Gastroesophageal sphincter (tissue), 3 donors: ENCODE results near the gene RBM42.

Source experiments
- CTCF ChIP-seq, 4 experiments: fragments of 200-600 bp in 2 of 4; fragments of 450-650 bp in 2 of 4; sonication (generic) in 1 of 4; IDR thresholded peaks; one replicate each; pipeline ENCODE4 v1.5.1; 2017 to 2019; ENCODE audit warnings: antibody characterized with exemption in 4 of 4, mild to moderate bottlenecking in 2 of 4, moderate library complexity in 2 of 4
- EP300 ChIP-seq: sonication (generic); formaldehyde crosslinking; IDR thresholded peaks from one replicate; pipeline ENCODE4 v1.6.1; 2017; ENCODE audit warnings: antibody characterized with exemption, mild to moderate bottlenecking
- POLR2A ChIP-seq, 2 donors: fragments of 450-650 bp; IDR thresholded peaks; one replicate each; pipeline ENCODE4 v1.6.1; 2017; ENCODE audit warnings: antibody characterized with exemption in 2 of 2, mild to moderate bottlenecking in 2 of 2, moderate library complexity in 1 of 2
- POLR2AphosphoS5 ChIP-seq: sonication (generic); formaldehyde crosslinking; IDR thresholded peaks from one replicate; pipeline ENCODE4 v1.6.1; 2017; ENCODE audit warnings: antibody characterized with exemption

- TF ChIP-seq POLR2A (IDR thresholded peaks at IDR 0.05) (no peak), CTCF (IDR thresholded peaks at IDR 0.05) (no peak), EP300 (no peak), POLR2AphosphoS5 (no peak)
Observed at GRCh38 chr19:35670686-35671085, 41.9 kb downstream of the RBM42 start.
